NCI-H69 (cell line): ENCODE results near the gene HFE.
"Not testable (repeated sequence)": the region's sequence is repeated elsewhere in the genome, so short reads cannot be mapped to it uniquely, and the experiment has no call there.

ENCODE experiments used
- DNase-seq: peaks from one replicate; lab custom pipeline; 2025; lab: John Stamatoyannopoulos, UW

The HFE gene

GRCh38 chr6:26113570-26113969 is 26.3 kb downstream of the HFE start:
- DNase-seq: no peak

- no peak for DNase-seq
Observed at GRCh38 chr6:26115226-26115625, 28.0 kb downstream of the HFE start.

GRCh38 chr6:26116267-26116666 is 29.0 kb downstream of the HFE start:
- DNase-seq: no peak

GRCh38 chr6:26118999-26119398 is 31.8 kb downstream of the HFE start:
- DNase-seq: peak; percentile 86

GRCh38 chr6:26120115-26120514 is 32.9 kb downstream of the HFE start:
- not testable (repeated sequence) for DNase-seq

- no peak for DNase-seq
Observed at GRCh38 chr6:26120807-26121140, 33.5 kb downstream of the HFE start.

GRCh38 chr6:26121141-26122004 is 34.1 kb downstream of the HFE start:
- no peak for DNase-seq

GRCh38 chr6:26122005-26122388 is 34.8 kb downstream of the HFE start:
- DNase-seq: no peak

- DNase-seq: peak; percentile 67
Observed at GRCh38 chr6:26122402-26122792, 35.2 kb downstream of the HFE start.

GRCh38 chr6:26122793-26123674 is 35.8 kb downstream of the HFE start:
- peak; percentile 100 for DNase-seq

- no peak for DNase-seq
Observed at GRCh38 chr6:26123675-26123946, 36.4 kb downstream of the HFE start.

- peak; percentile 99 for DNase-seq
Observed at GRCh38 chr6:26123947-26124780, 36.9 kb downstream of the HFE start.

GRCh38 chr6:26124781-26125685 is 37.8 kb downstream of the HFE start:
- peak; percentile 62 for DNase-seq

GRCh38 chr6:26126394-26127235 is 39.4 kb downstream of the HFE start:
- peak; percentile 80 for DNase-seq

GRCh38 chr6:26128013-26128771 is 41.0 kb downstream of the HFE start:
- DNase-seq: no peak

GRCh38 chr6:26129656-26130055 is 42.4 kb downstream of the HFE start:
- no peak for DNase-seq

- no peak for DNase-seq
Observed at GRCh38 chr6:26130581-26131249, 43.5 kb downstream of the HFE start.

- no peak for DNase-seq
Observed at GRCh38 chr6:26131618-26132017, 44.4 kb downstream of the HFE start.

GRCh38 chr6:26133730-26134129 is 46.5 kb downstream of the HFE start:
- DNase-seq: no peak
